Central memory CD8-positive, alpha-beta T cell (primary cell): ENCODE results near the gene PHTF1.

Source experiments
- ATAC-seq: fragments of 150-1000 bp; cut with Tn5 transposase; replicated peaks from 2 replicates; pipeline ENCODE4 v1.10.0; 2022; ENCODE audit warnings: mild to moderate bottlenecking, moderate FRiP score, moderate number of reproducible peaks; ENCODE audit not compliant: poor library complexity, severe bottlenecking; ENCODE audit errors: extremely low read depth
- DNase-seq, 2 donors: peaks; one replicate each; pipeline ENCODE4 v3.0.0; 2021; ENCODE audit warnings: low spot score in 2 of 2
- H3K27ac Mint-ChIP-seq: one replicate; pipeline ENCODE4 v1.8.0; 2022; ENCODE audit warnings: low read depth, mild to moderate bottlenecking, moderate library complexity, mixed read lengths
- H3K27me3 Mint-ChIP-seq: one replicate; pipeline ENCODE4 v1.8.0; 2022; ENCODE audit warnings: mixed read lengths
- H3K36me3 Mint-ChIP-seq: one replicate; pipeline ENCODE4 v1.8.0; 2022; ENCODE audit warnings: mild to moderate bottlenecking, moderate library complexity, mixed read lengths; ENCODE audit not compliant: insufficient read depth
- H3K4me1 Mint-ChIP-seq: one replicate; pipeline ENCODE4 v1.8.0; 2022; ENCODE audit warnings: mixed read lengths
- H3K4me3 Mint-ChIP-seq: one replicate; pipeline ENCODE4 v1.8.0; 2022; ENCODE audit warnings: mild to moderate bottlenecking, moderate library complexity, mixed read lengths
- H3K9me3 Mint-ChIP-seq: one replicate; pipeline ENCODE4 v1.8.0; 2022; ENCODE audit warnings: mixed read lengths

Gene PHTF1

GRCh38 chr1:113647164-113647563 is 112.1 kb downstream of the PHTF1 start:
- no peaks in the 10 kb centered on the region for H3K9me3 Mint-ChIP-seq
- DNase-seq (no peak), ATAC-seq (no peak)
- H3K4me3 Mint-ChIP-seq = no peak overlapping the region
- H3K27ac Mint-ChIP-seq = no peak overlapping the region
- no peaks in the 10 kb centered on the region for H3K36me3 Mint-ChIP-seq
- H3K27me3 Mint-ChIP-seq = no peaks in the 10 kb centered on the region
- H3K4me1 Mint-ChIP-seq = no peaks in the 10 kb centered on the region
